Panc1 (cell line): ENCODE results near the gene DDX4.

Experiments used
- CTCF ChIP-seq: fragments of 450-650 bp; IDR thresholded peaks from 2 replicates; pipeline ENCODE4 v1.5.1; 2017; ENCODE audit warnings: mild to moderate bottlenecking
- POLR2AphosphoS5 ChIP-seq: IDR thresholded peaks from 2 replicates; pipeline ENCODE4 v1.6.1; 2012; ENCODE audit warnings: mild to moderate bottlenecking, low read depth, low read length, moderate library complexity
- REST ChIP-seq, 2 experiments: IDR thresholded peaks; 2 replicates each; pipeline ENCODE4 v1.6.1; 2011 to 2012; ENCODE audit warnings: low read depth in 2 of 2, control low read depth in 1 of 2, low read length in 1 of 2, mild to moderate bottlenecking in 1 of 2, moderate library complexity in 1 of 2; ENCODE audit not compliant: insufficient read depth in 1 of 2
- TCF7L2 ChIP-seq: IDR thresholded peaks from 2 replicates; pipeline ENCODE4 v1.6.1; 2011; ENCODE audit warnings: mild to moderate bottlenecking, low read depth, low read length, inconsistent platforms

GRCh38 chr5:55832446-55832845 lies 94.6 kb downstream of the DDX4 start:
- no peak for TF ChIP-seq CTCF
- TF ChIP-seq REST (IDR thresholded peaks at IDR 0.05; ENCODE audit: insufficient read depth in 1 of 2, low read depth in 2 of 2, low read length in 1 of 2) = no peak
- TF ChIP-seq POLR2AphosphoS5 = no peak
- no peak for TF ChIP-seq TCF7L2
